GM18909 (cell line): ENCODE results near the gene PTBP1.

Experiments
- ATAC-seq: cut with Tn5 transposase; IDR thresholded peaks from one replicate; pipeline ENCODE4 v1.9.1; 2021; ENCODE audit warnings: mild to moderate bottlenecking; ENCODE audit not compliant: unreplicated experiment, poor library complexity

The PTBP1 gene

GRCh38 chr19:796692-797527 lies at the start of gene PTBP1:
PTBP1 (plus strand) TSS chr19:797452; CDS start chr19:797498, 46 bp downstream.
- ATAC-seq = peak; percentile 81

GRCh38 chr19:748274-748598 lies 49.0 kb upstream of the PTBP1 start:
- no peak for ATAC-seq

- no peak for ATAC-seq
Measured at GRCh38 chr19:749811-750210, 47.4 kb upstream of the PTBP1 start.

- ATAC-seq = no peak
Measured at GRCh38 chr19:750640-751423, 46.4 kb upstream of the PTBP1 start, which contains the start of gene MISP. MISP (plus strand) TSS chr19:751112; CDS start chr19:756947, 5,835 bp downstream.

- no peak for ATAC-seq
Measured at GRCh38 chr19:751501-752341, 45.5 kb upstream of the PTBP1 start.

GRCh38 chr19:752652-753517 lies 44.4 kb upstream of the PTBP1 start:
- ATAC-seq = no peak

- ATAC-seq = no peak
Measured at GRCh38 chr19:754530-754929, 42.7 kb upstream of the PTBP1 start.

- no peak for ATAC-seq
Measured at GRCh38 chr19:755063-755462, 42.2 kb upstream of the PTBP1 start.

GRCh38 chr19:756236-756635 lies 41.0 kb upstream of the PTBP1 start:
- ATAC-seq = no peak

- no peak for ATAC-seq
Measured at GRCh38 chr19:756821-757688, 40.2 kb upstream of the PTBP1 start.

GRCh38 chr19:757811-758668 lies 39.2 kb upstream of the PTBP1 start:
- ATAC-seq = no peak

GRCh38 chr19:763181-763580 lies 34.1 kb upstream of the PTBP1 start:
- ATAC-seq = no peak

- no peak for ATAC-seq
Measured at GRCh38 chr19:763869-764268, 33.4 kb upstream of the PTBP1 start.

- ATAC-seq = no peak
Measured at GRCh38 chr19:764301-764700, 33.0 kb upstream of the PTBP1 start.

- no peak for ATAC-seq
Measured at GRCh38 chr19:765179-765738, 32.0 kb upstream of the PTBP1 start.

- no peak for ATAC-seq
Measured at GRCh38 chr19:768424-768823, 28.8 kb upstream of the PTBP1 start.

GRCh38 chr19:769616-770015 lies 27.6 kb upstream of the PTBP1 start:
- no peak for ATAC-seq
